WI38 (cell line): Measurements from ENCODE around the gene MMEL1.

ENCODE experiments used
- H3K4me3 ChIP-seq: 2 replicates; pipeline ENCODE4 v1.5.1; 2011; ENCODE audit warnings: low read depth, mild to moderate bottlenecking, control low read depth, low read length
- CTCF ChIP-seq: IDR thresholded peaks from 2 replicates; pipeline ENCODE4 v1.5.1; 2012; ENCODE audit warnings: low read depth, mild to moderate bottlenecking, control low read depth, low read length

Gene MMEL1

GRCh38 chr1:2611621-2612437 lies 21.0 kb downstream of the MMEL1 start:
- no peak for TF ChIP-seq CTCF
- no peak overlapping the region for H3K4me3 ChIP-seq

GRCh38 chr1:2611031-2611501 lies 21.8 kb downstream of the MMEL1 start:
- no peak overlapping the region for H3K4me3 ChIP-seq
- TF ChIP-seq CTCF, result no peak

- H3K4me3 ChIP-seq, result no peak overlapping the region
Observed at GRCh38 chr1:2610036-2610959, 22.5 kb downstream of the MMEL1 start.

GRCh38 chr1:2609319-2610035 lies 23.3 kb downstream of the MMEL1 start:
- H3K4me3 ChIP-seq, result no peak overlapping the region
- no peak for TF ChIP-seq CTCF

More at GRCh38 chr1:2610036-2610959, 22.5 kb downstream of the MMEL1 start:
- no peak for TF ChIP-seq CTCF

- no peak overlapping the region for H3K4me3 ChIP-seq
- no peak for TF ChIP-seq CTCF
Observed at GRCh38 chr1:2607641-2608091, 25.1 kb downstream of the MMEL1 start.

GRCh38 chr1:2606881-2607621 lies 25.8 kb downstream of the MMEL1 start:
- no peak overlapping the region for H3K4me3 ChIP-seq
- TF ChIP-seq CTCF, result no peak
